Measurements from ENCODE around the gene EMID1.

EMID1 gene

DNA sequence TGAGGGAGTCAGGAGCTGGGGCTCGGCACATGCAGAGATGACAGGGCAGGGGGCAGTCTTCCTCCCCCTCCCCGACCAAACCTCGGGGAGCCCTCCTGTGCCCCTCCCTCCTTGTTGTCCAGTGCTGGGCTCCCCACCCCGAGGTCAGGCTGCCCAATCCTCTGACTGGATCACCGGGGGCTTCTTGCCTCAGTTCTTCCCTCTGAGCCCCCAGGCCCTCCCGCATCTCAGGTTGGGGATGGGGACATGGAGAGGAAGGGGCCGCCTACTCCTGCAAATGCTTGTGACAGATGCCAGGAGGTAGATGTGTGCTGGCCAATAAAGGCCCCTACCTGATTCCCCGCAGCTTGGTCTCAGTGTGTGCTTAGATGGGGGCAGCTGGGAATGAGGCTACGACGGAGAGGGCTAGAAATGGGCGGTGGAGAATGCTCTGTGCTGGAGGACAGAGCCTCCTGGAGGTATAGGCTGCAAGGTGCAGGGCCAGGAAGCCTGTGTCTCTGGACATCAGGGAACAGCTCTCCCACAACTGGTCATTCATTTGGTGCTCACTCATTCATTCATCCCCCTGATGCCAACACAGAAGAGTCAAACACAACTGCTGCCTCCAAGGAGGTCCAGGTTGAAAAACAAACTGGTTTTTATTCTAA, 53.7 kb downstream of the EMID1 start:
- no peak for DNase-seq (ENCODE audit: low read depth in 3 of 3)

GRCh38 chr22:29260031-29260560, 54.4 kb downstream of the EMID1 start:
- DNase-seq (ENCODE audit: low read depth in 3 of 3) = no peak

DNA sequence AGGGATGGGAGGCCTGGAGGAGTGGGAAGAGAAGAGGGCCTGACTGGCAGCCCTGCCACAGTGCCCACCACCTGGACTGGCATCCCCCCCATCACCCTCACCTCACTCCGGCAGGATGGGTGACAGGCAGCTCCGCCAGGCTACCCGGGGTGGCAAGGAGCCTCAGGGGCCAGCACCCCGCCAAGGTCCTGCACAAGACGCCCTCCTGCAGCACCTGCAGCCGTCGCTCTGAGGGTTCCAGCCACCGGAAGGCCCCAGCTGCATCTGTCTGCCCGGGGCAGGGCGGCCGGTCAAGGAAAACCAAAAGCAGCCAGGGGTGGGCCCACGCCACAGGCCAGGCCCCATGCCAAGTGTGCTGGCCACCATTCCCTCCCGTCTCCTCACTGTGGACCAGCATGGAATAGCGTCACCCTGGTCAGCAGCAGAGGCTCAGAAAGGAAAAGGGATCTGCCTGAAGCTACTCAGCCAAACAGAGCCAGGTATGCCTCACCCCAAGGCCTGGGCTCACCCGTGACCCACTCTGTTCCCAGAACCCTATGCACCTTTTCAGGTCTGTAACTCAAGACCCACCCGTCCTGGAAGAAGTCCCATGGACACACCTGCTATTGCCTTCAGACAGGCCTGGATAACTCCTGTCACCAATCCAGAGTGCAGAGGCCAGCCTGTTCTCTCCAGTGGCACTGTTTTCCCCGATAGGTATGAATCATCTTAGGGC, 55.1 kb downstream of the EMID1 start:
- DNase-seq (ENCODE audit: low read depth in 3 of 3) = no peak

DNA sequence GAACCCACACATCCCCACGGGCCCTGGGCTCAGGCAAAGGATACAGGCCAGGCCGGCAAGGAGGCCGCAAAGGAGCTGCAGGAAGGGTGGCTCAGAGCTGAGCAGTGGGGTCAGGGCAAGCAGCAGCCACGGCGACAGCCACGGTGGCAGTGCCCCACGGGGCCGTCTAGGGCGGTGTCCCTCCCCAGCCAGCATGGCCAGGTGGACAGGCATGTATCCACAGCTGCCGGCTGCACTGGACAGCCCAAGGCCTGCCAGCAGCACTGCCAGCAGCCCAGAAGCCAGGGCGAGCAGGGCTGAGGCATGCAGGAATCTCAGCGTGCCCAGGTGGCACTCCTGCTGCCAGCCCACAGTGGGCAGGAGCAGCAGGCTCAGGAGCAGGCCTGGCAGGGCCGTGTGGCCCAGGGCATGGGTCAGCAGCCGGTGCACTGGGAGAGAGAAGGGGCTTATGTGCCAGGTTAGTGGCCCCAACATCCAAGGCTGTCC, 58.1 kb downstream of the EMID1 start:
- DNase-seq (ENCODE audit: low read depth in 3 of 3) = no peak

- no peak for DNase-seq (ENCODE audit: low read depth in 3 of 3)
Observed at GRCh38 chr22:29265305-29265704, 59.6 kb downstream of the EMID1 start.

DNA sequence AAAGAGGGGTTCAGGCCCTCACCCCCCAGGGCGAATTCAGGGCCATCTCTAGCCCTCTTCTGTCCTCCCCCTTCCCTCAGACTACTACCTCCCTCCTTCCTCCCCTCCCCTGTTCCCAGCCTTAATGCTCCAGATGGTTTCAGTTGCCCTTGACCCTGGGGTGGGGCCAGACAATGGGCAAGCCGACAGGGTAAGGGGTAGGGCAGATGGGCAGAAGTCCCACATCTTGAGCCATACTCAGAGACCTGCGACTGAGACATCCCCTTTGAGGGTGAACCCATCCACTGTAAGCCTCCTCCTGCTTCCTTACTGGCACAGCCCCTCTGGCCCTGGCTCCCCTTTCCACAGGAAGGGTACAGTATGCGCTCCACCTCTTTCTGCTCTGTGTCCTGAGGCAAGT, 60.2 kb downstream of the EMID1 start:
- DNase-seq (ENCODE audit: low read depth in 3 of 3) = no peak

DNA sequence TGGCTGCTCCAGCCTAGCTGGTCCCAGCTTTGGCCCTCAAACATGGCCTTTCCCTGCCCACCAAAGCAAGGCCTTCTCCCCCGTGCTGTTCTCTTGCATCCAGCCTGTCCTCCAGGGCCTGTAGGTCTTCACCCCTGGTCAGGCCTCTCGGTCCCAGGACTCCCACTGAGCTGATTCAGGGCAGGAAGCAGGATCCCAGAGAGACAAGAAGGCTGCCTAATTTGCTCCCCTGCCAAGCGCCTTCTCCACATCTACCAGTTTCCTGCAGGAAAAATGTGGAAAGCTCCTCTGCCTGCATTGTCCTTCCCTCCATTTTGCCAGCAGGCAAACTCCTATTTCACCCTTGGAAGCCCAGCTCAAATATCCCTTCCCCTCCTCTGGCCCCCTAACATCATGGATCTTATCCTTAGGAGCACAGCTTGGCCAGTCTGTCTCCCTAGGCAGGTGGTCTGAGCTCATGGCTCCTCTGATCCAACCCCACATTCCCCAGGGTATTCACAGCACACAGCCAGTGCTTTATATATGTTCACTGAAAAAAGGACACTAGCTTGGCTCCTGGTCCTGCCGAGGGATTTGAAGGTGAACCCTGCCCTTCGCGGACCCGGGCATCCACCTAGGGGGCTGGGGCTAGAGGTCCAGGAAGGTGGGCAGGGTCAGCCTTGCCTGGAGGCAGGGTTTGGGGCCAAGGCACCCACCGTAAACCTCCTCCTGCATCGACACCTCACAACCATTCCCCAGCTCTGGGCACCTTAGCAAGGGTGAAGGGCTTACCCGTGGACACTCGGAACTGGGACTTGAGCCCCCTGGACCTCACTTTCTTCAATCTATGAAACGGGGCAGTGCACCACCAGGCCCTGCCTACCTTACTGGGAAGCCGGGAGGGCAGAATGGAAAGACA, 61.1 kb downstream of the EMID1 start:
- no peak for DNase-seq (ENCODE audit: low read depth in 3 of 3)

- no peak for DNase-seq (ENCODE audit: low read depth in 3 of 3)
Observed at GRCh38 chr22:29267462-29267857, 61.8 kb downstream of the EMID1 start.

- DNase-seq (ENCODE audit: low read depth in 3 of 3) = peak; percentile 91 to 97 (median 95)
Observed at GRCh38 chr22:29267858-29268510, 62.3 kb downstream of the EMID1 start, which contains the start of the genes EWSR1 and RHBDD3. EWSR1 (plus strand) TSS chr22:29268268; CDS start chr22:29268337, 69 bp downstream. RHBDD3 (minus strand) TSS chr22:29267981; CDS start chr22:29265626, 2,355 bp downstream.

GRCh38 chr22:29268511-29269229, 63.0 kb downstream of the EMID1 start:
- DNase-seq (ENCODE audit: low read depth in 3 of 3) = no peak

- no peak for DNase-seq (ENCODE audit: low read depth in 3 of 3)
Observed at GRCh38 chr22:29269230-29269604, 63.5 kb downstream of the EMID1 start.

DNA sequence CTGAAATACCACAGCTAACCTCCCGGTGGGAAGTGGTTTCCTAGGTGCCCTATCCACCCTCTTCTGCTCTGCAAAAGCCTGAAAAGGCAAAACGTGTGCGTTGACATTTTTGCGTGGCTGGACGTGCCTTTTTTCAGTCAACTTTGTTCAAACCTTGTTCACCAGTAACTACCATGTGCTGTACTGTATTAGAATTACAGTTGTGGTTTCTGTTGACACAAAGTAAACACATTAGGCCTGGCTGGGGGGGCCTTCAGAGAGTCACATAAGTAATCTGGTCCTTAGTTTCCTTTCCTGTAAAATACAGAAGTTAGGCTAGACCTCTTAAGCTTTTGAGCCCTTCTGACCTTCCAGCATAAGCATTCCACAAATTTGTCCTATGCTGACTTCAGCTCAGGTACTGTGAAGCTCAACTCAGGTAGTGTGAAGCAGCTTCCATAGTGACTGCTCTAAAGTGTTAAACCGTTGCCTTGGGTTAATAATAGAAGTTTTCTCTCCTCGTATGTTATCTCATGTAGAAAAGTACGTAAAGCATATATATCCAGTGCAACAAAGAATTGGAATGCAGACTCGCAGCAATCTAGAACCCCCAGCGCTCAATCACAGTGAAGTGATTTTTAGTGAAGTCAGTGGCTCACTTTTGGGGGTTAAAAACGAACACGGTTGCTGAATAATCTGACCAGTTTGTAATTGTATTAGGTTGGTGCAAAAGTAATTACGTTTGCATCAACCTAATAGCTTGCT, 64.2 kb downstream of the EMID1 start:
- no peak for DNase-seq (ENCODE audit: low read depth in 3 of 3)

GRCh38 chr22:29270475-29271271, 65.0 kb downstream of the EMID1 start:
- DNase-seq (ENCODE audit: low read depth in 3 of 3) = no peak

GRCh38 chr22:29272624-29273023, 66.9 kb downstream of the EMID1 start:
- no peak for DNase-seq (ENCODE audit: low read depth in 3 of 3)

- no peak for DNase-seq (ENCODE audit: low read depth in 3 of 3)
Observed at GRCh38 chr22:29275167-29275566, 69.5 kb downstream of the EMID1 start.

- no peak for DNase-seq (ENCODE audit: low read depth in 3 of 3)
Observed at GRCh38 chr22:29275819-29276565, 70.3 kb downstream of the EMID1 start.

GRCh38 chr22:29277927-29278326, 72.2 kb downstream of the EMID1 start:
- no peak for DNase-seq (ENCODE audit: low read depth in 3 of 3)

DNA sequence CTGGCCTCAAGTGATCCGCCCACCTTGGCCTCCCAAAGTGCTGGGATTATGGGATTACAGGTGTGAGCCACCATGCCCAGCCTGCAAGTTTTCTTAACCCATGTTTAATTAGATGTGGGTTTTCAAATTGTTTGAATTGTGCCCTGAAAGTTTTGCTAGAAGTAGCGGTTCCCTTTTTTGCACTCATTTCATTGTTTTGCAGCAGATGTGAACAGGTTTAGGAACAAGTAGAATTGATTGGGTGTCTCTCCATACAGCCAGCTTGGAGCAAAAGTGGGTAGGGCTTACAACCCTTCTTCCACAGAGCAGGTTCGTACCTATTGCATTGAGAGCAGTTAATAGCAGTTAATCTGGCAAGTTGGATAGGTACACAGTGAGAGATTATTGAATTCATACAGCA, 78.5 kb downstream of the EMID1 start:
- DNase-seq (ENCODE audit: low read depth in 3 of 3) = no peak

Measured in stimulated activated CD4-positive, alpha-beta T cell treated with anti-CD3 and anti-CD28 coated beads, TNF-alpha, amount 100 ng/mL, for 4 hours (primary cell).